ENCODE measurements around the gene APEH. TPM values are rescaled to one million over a fixed set of nuclear protein-coding genes. Genes with fewer than 3 reads are reported as not detected.

Gene APEH
- total and polyA plus RNA-seq, 8 donors = 26.1 to 57.3 (median 45.9) TPM

DNA sequence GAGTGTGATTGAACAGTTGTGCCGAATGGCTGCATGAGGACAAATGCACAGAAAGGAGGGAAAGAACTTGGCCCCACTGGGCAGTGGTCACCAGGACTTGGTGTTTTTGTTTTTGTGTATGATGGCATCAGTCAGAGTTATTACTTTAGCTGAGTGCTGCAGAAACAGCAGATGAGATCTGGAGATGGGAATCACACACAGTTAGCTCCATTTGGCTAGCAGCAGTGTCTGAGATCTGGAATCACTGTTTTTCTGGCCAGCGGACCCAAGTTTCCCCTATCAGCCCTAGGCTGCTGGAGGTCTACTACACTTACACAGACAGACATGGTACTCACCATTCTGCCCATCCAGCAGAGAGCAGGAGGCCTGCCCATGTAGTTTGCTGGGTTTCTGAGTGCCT lies 45.9 kb upstream of the APEH start:
- Histone ChIP-seq H3K27ac (no peak overlapping the region), H3K4me3 (no peak overlapping the region), H3K4me1 (no peaks in the 10 kb centered on the region), H3K36me3 (no peaks in the 10 kb centered on the region), H3K9me3 (no peaks in the 10 kb centered on the region), H3K27me3 (no peaks in the 10 kb centered on the region)
- ATAC-seq (no peak), DNase-seq (no peak), FAIRE-seq (no peak)
- no peak for TF ChIP-seq CTCF (IDR thresholded peaks at IDR 0.05)
- intact Hi-C loops (cut with DNase I) = no loop called here
- 70 to 76% methylated on average over 2 of the region's 2 CpGs for WGBS, 2 donors

- H3K36me3 ChIP-seq = no peaks in the 10 kb centered on the region
- ATAC-seq (no peak), DNase-seq (no peak), FAIRE-seq (no peak)
- H3K27ac ChIP-seq = no peak overlapping the region
- no peak overlapping the region for H3K4me3 ChIP-seq
- no peak for TF ChIP-seq CTCF (IDR thresholded peaks at IDR 0.05)
- intact Hi-C loops (cut with DNase I) = no loop called here
- WGBS, 2 donors = 89 to 91% methylated on average over 4 of the region's 4 CpGs
- H3K9me3 ChIP-seq = no peaks in the 10 kb centered on the region
- H3K27me3 ChIP-seq = no peaks in the 10 kb centered on the region
- H3K4me1 ChIP-seq = no peaks in the 10 kb centered on the region
Measured at GRCh38 chr3:49629451-49629850, 44.7 kb upstream of the APEH start.

DNA sequence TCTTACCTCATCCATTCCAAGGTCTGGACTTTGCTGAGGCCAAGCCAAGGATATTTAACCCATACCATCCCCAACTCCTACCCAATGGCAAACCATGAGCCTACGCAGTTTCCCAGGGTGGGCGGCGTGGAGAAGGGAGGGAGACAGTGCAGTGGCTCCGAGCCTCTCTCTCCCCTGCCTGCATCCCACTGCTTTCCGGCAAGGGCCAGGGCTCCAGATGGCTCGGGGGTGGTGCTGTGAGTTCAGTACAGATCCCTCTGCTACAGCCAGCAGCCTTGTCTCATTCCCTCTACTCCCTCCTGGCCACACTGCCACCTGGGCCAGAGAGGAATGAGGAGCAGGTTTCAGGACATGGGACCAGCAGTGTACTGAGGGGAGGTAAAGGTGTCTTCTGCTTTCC lies 44.3 kb upstream of the APEH start:
- ATAC-seq (no peak), DNase-seq (no peak), FAIRE-seq (no peak)
- 85 to 86% methylated on average over 6 of the region's 6 CpGs for WGBS, 2 donors
- no peaks in the 10 kb centered on the region for H3K36me3 ChIP-seq
- no peaks in the 10 kb centered on the region for H3K9me3 ChIP-seq
- H3K4me3 ChIP-seq = no peak overlapping the region
- H3K4me1 ChIP-seq = no peaks in the 10 kb centered on the region
- H3K27ac ChIP-seq = no peak overlapping the region
- TF ChIP-seq CTCF (IDR thresholded peaks at IDR 0.05) = no peak
- H3K27me3 ChIP-seq = no peaks in the 10 kb centered on the region
- intact Hi-C loops (cut with DNase I) = no loop called here

GRCh38 chr3:49630784-49631183 lies 43.4 kb upstream of the APEH start:
- no peaks in the 10 kb centered on the region for H3K4me1 ChIP-seq
- no peak overlapping the region for H3K27ac ChIP-seq
- FAIRE-seq (no peak), ATAC-seq (no peak), DNase-seq (no peak)
- no peaks in the 10 kb centered on the region for H3K27me3 ChIP-seq
- H3K9me3 ChIP-seq = no peaks in the 10 kb centered on the region
- H3K4me3 ChIP-seq = no peak overlapping the region
- intact Hi-C loops (cut with DNase I) = no loop called here
- 94 to 100% methylated on average over 1 of the region's 1 CpG for WGBS, 2 donors
- no peak for TF ChIP-seq CTCF (IDR thresholded peaks at IDR 0.05)
- no peaks in the 10 kb centered on the region for H3K36me3 ChIP-seq

GRCh38 chr3:49634736-49635135 lies 39.4 kb upstream of the APEH start:
- intact Hi-C loops (cut with DNase I) = no loop called here
- DNase-seq (no peak), ATAC-seq (no peak), FAIRE-seq (no peak)
- TF ChIP-seq CTCF (IDR thresholded peaks at IDR 0.05) = no peak
- Histone ChIP-seq H3K27me3 (no peaks in the 10 kb centered on the region), H3K27ac (no peak overlapping the region), H3K36me3 (no peaks in the 10 kb centered on the region), H3K4me3 (no peak overlapping the region), H3K9me3 (no peaks in the 10 kb centered on the region), H3K4me1 (no peaks in the 10 kb centered on the region)
- 77 to 87% methylated on average over 3 of the region's 3 CpGs for WGBS, 2 donors
